A549 (cell line): ENCODE measurements around the gene TMEM203. TPM values are rescaled to one million over a fixed set of nuclear protein-coding genes. Genes with fewer than 3 reads are reported as not detected.

Source experiments
- ATAC-seq, 2 experiments: fragments of 200-7000 bp in 1 of 2; fragments of >200 bp in 1 of 2; cut with Nextera tagmentation in 1 of 2; cut with Tn5 transposase in 1 of 2; 3 replicates each; pipeline versions ENCODE4 v1.8.0 to v1.9.1; 2018 to 2020; ENCODE audit warnings: mild to moderate bottlenecking in 1 of 2, moderate library complexity in 1 of 2
- CTCF ChIA-PET: fragments of 300-600 bp; sonication (Branson Sonifier 250); formaldehyde crosslinking; extraction: SDS; loops from one replicate; lab custom pipeline; 2021; ENCODE audit warnings: antibody characterized with exemption, inconsistent platforms; lab: Yijun Ruan, JAX
- POLR2A ChIA-PET: fragments of 350-600 bp; formaldehyde crosslinking; extraction: SDS; loops from one replicate; lab custom pipeline; 2021; ENCODE audit warnings: antibody characterized with exemption, inconsistent platforms; lab: Yijun Ruan, JAX
- DNase-seq, 2 experiments: peaks; one replicate each; pipeline versions ENCODE4 v3.0.0 to v3.0.0-alpha.2; 2011 to 2016; ENCODE audit warnings: low read depth in 1 of 2, low spot score in 1 of 2
- FAIRE-seq: peaks from 2 replicates; lab custom pipeline; 2011; peaks lifted over from hg19 to GRCh38; lab: Jason Lieb, UNC
- H3K27ac ChIP-seq, 2 experiments: fragments of >200 bp; sonication (Bioruptor Twin); formaldehyde crosslinking; 3 replicates each; pipeline ENCODE4 v1.5.1; 2016 to 2017
- H3K4me1 ChIP-seq: fragments of >200 bp; sonication (Bioruptor Twin); formaldehyde crosslinking; 3 replicates; pipeline ENCODE4 v1.6.1; 2016
- H3K4me2 ChIP-seq: fragments of >200 bp; sonication (Bioruptor Twin); formaldehyde crosslinking; 3 replicates; pipeline ENCODE4 v1.6.1; 2016
- H3K4me3 ChIP-seq: fragments of >200 bp; sonication (Bioruptor Twin); formaldehyde crosslinking; 3 replicates; pipeline ENCODE4 v1.5.1; 2016
- H3K9me3 ChIP-seq: fragments of >200 bp; sonication (Bioruptor Twin); formaldehyde crosslinking; 3 replicates; pipeline ENCODE4 v1.6.1; 2016
- ATOH8 ChIP-seq: fragments of 250-450 bp; sonication (Bioruptor Pico); IDR thresholded peaks from 2 replicates; pipeline ENCODE4 v1.5.0; 2020; ENCODE audit warnings: low read depth, mild to moderate bottlenecking, moderate library complexity
- CEBPB ChIP-seq, 2 experiments: fragments of >200 bp in 1 of 2; sonication (Bioruptor Twin) in 1 of 2; formaldehyde crosslinking in 1 of 2; IDR thresholded peaks; 2 replicates each; pipeline ENCODE4 v1.6.1; 2012 to 2016
- EP300 ChIP-seq, 2 experiments: fragments of >200 bp; sonication (Bioruptor Twin); formaldehyde crosslinking; IDR thresholded peaks; 2 replicates in 1 of 2; 3 replicates in 1 of 2; pipeline ENCODE4 v1.6.1; 2016 to 2017
- FOXS1 ChIP-seq: fragments of 250-450 bp; sonication (Bioruptor Pico); IDR thresholded peaks from 2 replicates; pipeline ENCODE4 v1.5.0; 2020; ENCODE audit warnings: mild to moderate bottlenecking, moderate library complexity
- HEYL ChIP-seq: fragments of 250-450 bp; sonication (Bioruptor Pico); IDR thresholded peaks from 2 replicates; pipeline ENCODE4 v1.8.0; 2021; ENCODE audit warnings: mild to moderate bottlenecking, moderate library complexity
- HMGXB4 ChIP-seq: fragments of 250-450 bp; sonication (Bioruptor Pico); IDR thresholded peaks from 2 replicates; pipeline ENCODE4 v1.5.0; 2021; ENCODE audit warnings: mild to moderate bottlenecking, moderate library complexity, borderline replicate concordance
- HOXA7 ChIP-seq: fragments of 250-450 bp; sonication (Bioruptor Pico); IDR thresholded peaks from 2 replicates; pipeline ENCODE4 v1.5.0; 2020; ENCODE audit warnings: mild to moderate bottlenecking, moderate library complexity
- JUN ChIP-seq, 2 experiments: fragments of >200 bp; sonication (Bioruptor Twin); formaldehyde crosslinking; IDR thresholded peaks; 2 replicates in 1 of 2; 3 replicates in 1 of 2; pipeline ENCODE4 v1.6.1; 2016 to 2017
- JUNB ChIP-seq: fragments of >200 bp; sonication (Bioruptor Twin); formaldehyde crosslinking; IDR thresholded peaks from 2 replicates; pipeline ENCODE4 v1.6.1; 2016
- KDM1A ChIP-seq: fragments of 200-600 bp; sonication (generic); IDR thresholded peaks from 2 replicates; pipeline ENCODE4 v1.6.1; 2016; ENCODE audit warnings: low read depth, mild to moderate bottlenecking
- KDM5A ChIP-seq: fragments of 200-600 bp; sonication (generic); IDR thresholded peaks from 2 replicates; pipeline ENCODE4 v1.6.1; 2016; ENCODE audit warnings: antibody characterized with exemption, mild to moderate bottlenecking
- MAZ ChIP-seq: fragments of 150-350 bp; IDR thresholded peaks from 2 replicates; pipeline ENCODE4 v1.6.1; 2014; ENCODE audit warnings: antibody characterized with exemption, low read depth, low read length, borderline replicate concordance
- NFE2L2 ChIP-seq: fragments of 150-350 bp; conservative IDR thresholded peaks from 2 replicates; pipeline ENCODE4 v1.6.1; 2014; ENCODE audit warnings: low read length
- NPAS2 ChIP-seq: fragments of 250-450 bp; sonication (Bioruptor Pico); IDR thresholded peaks from 2 replicates; pipeline ENCODE4 v1.8.0; 2022; ENCODE audit warnings: mild to moderate bottlenecking, moderate library complexity, borderline replicate concordance
- POLR2A ChIP-seq: IDR thresholded peaks from 2 replicates; pipeline ENCODE4 v1.6.1; 2012; ENCODE audit warnings: mild to moderate bottlenecking, low read length
- RARB ChIP-seq: fragments of 250-450 bp; sonication (Bioruptor Pico); IDR thresholded peaks from 2 replicates; pipeline ENCODE4 v1.8.0; 2021; ENCODE audit warnings: mild to moderate bottlenecking, moderate library complexity
- RNF2 ChIP-seq: fragments of 200-600 bp; sonication (generic); IDR thresholded peaks from 2 replicates; pipeline ENCODE4 v1.6.1; 2016; ENCODE audit warnings: low read depth, mild to moderate bottlenecking, antibody characterized with exemption, moderate library complexity, borderline replicate concordance
- SMC3 ChIP-seq: fragments of >200 bp; sonication (Bioruptor Twin); formaldehyde crosslinking; IDR thresholded peaks from 3 replicates; pipeline ENCODE4 v1.6.1; 2018; ENCODE audit warnings: inconsistent platforms
- ZC3H11A ChIP-seq: fragments of 450-650 bp; IDR thresholded peaks from 2 replicates; pipeline ENCODE4 v1.6.1; 2014; ENCODE audit warnings: antibody characterized with exemption, mild to moderate bottlenecking
- ZFP36 ChIP-seq: fragments of 450-650 bp; IDR thresholded peaks from 2 replicates; pipeline ENCODE4 v1.6.1; 2014; ENCODE audit warnings: borderline replicate concordance; ENCODE audit not compliant: partially characterized antibody
- ZNF302 ChIP-seq: fragments of 250-450 bp; sonication (Bioruptor Pico); IDR thresholded peaks from 2 replicates; pipeline ENCODE4 v1.9.0; 2021; ENCODE audit warnings: inconsistent platforms, mild to moderate bottlenecking, moderate library complexity
- WGBS: methylation state at CpG from one replicate; pipeline ENCODE4 v1.1.6; 2017; ENCODE audit errors: missing lambda C conversion rate; 5-methylcytosine and 5-hydroxymethylcytosine counted together
- polyA plus RNA-seq, 4 experiments: library from polyadenylated mRNA; depleted of rRNA in 3 of 4; stranded (reverse); fragments of >200 nt; fragmentation: RNase III in 1 of 4; extraction: RNeasy Plus Mini Kit Qiagen cat#74134 plus additional on column Dnase treatment in 1 of 4; gene quantifications; 2 replicates in 3 of 4; 3 replicates in 1 of 4; pipeline ENCODE4 v1.2.3, GENCODE V29; 2011 to 2017

TMEM203 gene
- polyA plus RNA-seq, 2 of the 4 experiments (the other 2 are of a cell fraction): 31.0 to 47.3 TPM

- no peak for FAIRE-seq
- H3K4me3 ChIP-seq: no peak overlapping the region
- no peaks in the 10 kb centered on the region for H3K9me3 ChIP-seq
- TF ChIP-seq NPAS2 (CRISPR knock-in tag) (no peak), CEBPB (IDR thresholded peaks at IDR 0.05) (no peak), EP300 (IDR thresholded peaks at IDR 0.05) (no peak), ZC3H11A (no peak)
- TF ChIP-seq, all 56 proteins: peak for 0
- WGBS: 65% methylated on average over 4 of the region's 6 CpGs
- ATAC-seq (no peak), DNase-seq (no peak)
- Histone ChIP-seq H3K4me2 (peak overlapping the region; percentile 99), H3K27ac (no peak overlapping the region), H3K4me1 (peaks cover 23% of the 10 kb centered on the region)
- POLR2A ChIA-PET: interaction anchor here (2.0 kb wide), 1 partner anchor 54 kb away, joined by 4 read pairs; no protein-coding TSS in a partner anchor
- CTCF ChIA-PET: interaction anchor here (11.5 kb wide), 1 partner anchor 13 kb away, joined by 156 read pairs; the partner anchor contains the start of genes LRRC26 and TMEM210
Observed at GRCh38 chr9:137186385-137186784, 19.1 kb downstream of the TMEM203 start.

DNA sequence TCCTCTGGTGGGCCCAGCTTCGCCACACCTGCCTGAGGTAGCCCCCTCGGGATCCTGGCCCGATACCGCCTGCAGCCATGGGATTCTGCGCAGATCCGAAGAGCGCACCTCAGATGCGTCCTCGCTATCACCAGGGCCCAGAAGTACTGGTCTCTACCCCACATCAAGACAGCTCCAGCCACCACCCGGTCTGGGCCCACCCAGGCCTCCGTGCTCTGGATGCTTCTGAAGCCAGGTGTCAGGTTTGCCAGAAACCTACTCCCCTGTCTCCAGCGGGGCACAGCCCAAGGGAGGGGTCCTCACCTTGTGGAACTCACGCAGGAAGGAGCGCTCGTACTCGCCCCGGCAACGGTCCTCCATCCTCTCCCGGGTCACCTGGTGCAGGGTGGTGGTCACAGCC is 19.5 kb downstream of the TMEM203 start:
- no peak for FAIRE-seq
- H3K4me3 ChIP-seq: no peak overlapping the region
- TF ChIP-seq KDM1A: no peak
- TF ChIP-seq POLR2A: no peak
- TF ChIP-seq EP300 (IDR thresholded peaks at IDR 0.05): no peak
- WGBS: 96% methylated on average over 18 of the region's 19 CpGs
- CTCF ChIA-PET: interaction anchor here (11.5 kb wide), 1 partner anchor 12 kb away, joined by 156 read pairs; the partner anchor contains the start of genes LRRC26 and TMEM210
- POLR2A ChIA-PET: interaction anchor here (2.0 kb wide), 1 partner anchor 55 kb away, joined by 4 read pairs; no protein-coding TSS in a partner anchor
- DNase-seq: no peak
- no peak for ATAC-seq
- no peaks in the 10 kb centered on the region for H3K9me3 ChIP-seq
- H3K27ac ChIP-seq: no peak overlapping the region
- H3K4me1 ChIP-seq: peaks cover 23% of the 10 kb centered on the region
- H3K4me2 ChIP-seq: no peak overlapping the region

- CTCF ChIA-PET: interaction anchor here (11.5 kb wide), 1 partner anchor 11 kb away, joined by 156 read pairs; the partner anchor contains the start of genes LRRC26 and TMEM210
Observed at GRCh38 chr9:137184881-137185660, 20.4 kb downstream of the TMEM203 start.

GRCh38 chr9:137183980-137184595 is 21.4 kb downstream of the TMEM203 start:
- TF ChIP-seq NFE2L2 (no peak), KDM1A (no peak), POLR2A (no peak), SMC3 (no peak), HOXA7 (CRISPR knock-in tag) (no peak), ZNF302 (CRISPR knock-in tag) (no peak), HMGXB4 (CRISPR knock-in tag) (no peak), JUNB (no peak), ZFP36 (no peak), ATOH8 (CRISPR knock-in tag) (no peak), JUN (IDR thresholded peaks at IDR 0.05) (no peak), MAZ (no peak), CEBPB (IDR thresholded peaks at IDR 0.05) (no peak), HEYL (CRISPR knock-in tag) (no peak), RARB (CRISPR knock-in tag) (no peak), KDM5A (no peak)
- Histone ChIP-seq H3K27ac (no peak overlapping the region), H3K4me2 (no peak overlapping the region), H3K4me1 (peaks cover 11% of the 10 kb centered on the region), H3K9me3 (no peaks in the 10 kb centered on the region), H3K4me3 (no peak overlapping the region)
- ChIA-PET CTCF (interaction anchor here (1.0 to 1.4 kb wide), 3 partner anchors 16 to 116 kb away, joined by 3 to 7 read pairs (median 3); partner anchors contain the start of gene RNF224), POLR2A (interaction anchor here (1.2 kb wide), 1 partner anchor 17 kb away, joined by 3 read pairs; the partner anchor contains the start of gene TPRN)
- no peak for DNase-seq
- FAIRE-seq: no peak
- 95% methylated on average over 23 of the region's 27 CpGs for WGBS
- ATAC-seq: no peak

More at GRCh38 chr9:137184881-137185660, 20.4 kb downstream of the TMEM203 start:
- ATAC-seq: no peak
- Histone ChIP-seq H3K4me3 (no peak overlapping the region), H3K9me3 (no peaks in the 10 kb centered on the region), H3K4me1 (peaks cover 19% of the 10 kb centered on the region), H3K27ac (no peak overlapping the region), H3K4me2 (no peak overlapping the region)
- POLR2A ChIA-PET: interaction anchor here (1.2 to 2.0 kb wide), 2 partner anchors 16 to 56 kb away, joined by 3 to 4 read pairs; partner anchors contain the start of gene TPRN
- no peak for TF ChIP-seq FOXS1
- TF ChIP-seq RNF2: no peak
- no peak for TF ChIP-seq KDM1A
- no peak for FAIRE-seq
- WGBS: 94% methylated on average over 46 of the region's 48 CpGs
- no peak for DNase-seq
